B cell (primary cell): ENCODE results near the gene PRKAG2. TPM values are rescaled to one million over a fixed set of nuclear protein-coding genes. Genes with fewer than 3 reads are reported as not detected.

Experiments used
- ATAC-seq: fragments of 200-7000 bp; cut with Tn5 transposase; one replicate; pipeline ENCODE4 v1.10.0; 2021; ENCODE audit warnings: low read depth, mild to moderate bottlenecking, moderate number of reproducible peaks, moderate library complexity
- CTCF ChIA-PET: fragments of 350-600 bp; sonication (Branson Sonifier 250); formaldehyde crosslinking; loops from one replicate; lab custom pipeline; 2021; ENCODE audit warnings: antibody characterized with exemption, inconsistent platforms; lab: Charles Lee
- POLR2A ChIA-PET: fragments of 350-600 bp; sonication (Branson Sonifier 250); formaldehyde crosslinking; loops from one replicate; lab custom pipeline; 2021; ENCODE audit warnings: antibody characterized with exemption; lab: Charles Lee
- DNase-seq: peaks from one replicate; pipeline ENCODE4 v3.0.0; 2013
- H2AFZ ChIP-seq: 2 replicates; pipeline ENCODE4 v1.6.1; 2012; ENCODE audit warnings: mild to moderate bottlenecking, low read depth, low read length; ENCODE audit not compliant: insufficient read depth, poor library complexity, severe bottlenecking
- H3K27ac ChIP-seq, 2 donors: 1 replicate in 1 of 2; 2 replicates in 1 of 2; pipeline ENCODE4 v1.5.1; 2012 to 2013; ENCODE audit warnings: low read length in 2 of 2, mild to moderate bottlenecking in 2 of 2, moderate library complexity in 1 of 2
- H3K27me3 ChIP-seq, 4 experiments: fragments of 200-600 bp in 1 of 4; sonication (generic) in 1 of 4; replicated peaks in 1 of 4; 1 replicate in 2 of 4; 2 replicates in 2 of 4; pipeline versions ENCODE4 v1.6.1 to v1.7.0; 2013 to 2016; ENCODE audit warnings: low read length in 3 of 4, mild to moderate bottlenecking in 2 of 4, mixed read lengths in 1 of 4, moderate library complexity in 1 of 4; ENCODE audit not compliant: insufficient read depth in 4 of 4, control insufficient read depth in 3 of 4; ENCODE audit errors: control extremely low read depth in 1 of 4
- H3K36me3 ChIP-seq, 2 experiments: replicated peaks in 1 of 2; 1 replicate in 1 of 2; 2 replicates in 1 of 2; pipeline versions ENCODE4 v1.6.1 to v1.7.1; 2013; ENCODE audit warnings: low read length in 1 of 2; ENCODE audit not compliant: insufficient read depth in 2 of 2, control insufficient read depth in 1 of 2; ENCODE audit errors: control extremely low read depth in 1 of 2, extremely low read depth in 1 of 2
- H3K4me1 ChIP-seq, 2 donors: fragments of 200-600 bp in 1 of 2; sonication (generic) in 1 of 2; 1 replicate in 1 of 2; 2 replicates in 1 of 2; pipeline versions ENCODE4 v1.5.1 to v1.6.1; 2013 to 2017; ENCODE audit warnings: low read length in 2 of 2; ENCODE audit not compliant: control insufficient read depth in 2 of 2, insufficient read depth in 2 of 2
- H3K4me2 ChIP-seq: replicated peaks from 2 replicates; pipeline ENCODE3; 2012; ENCODE audit warnings: mild to moderate bottlenecking, low read depth, low read length; ENCODE audit not compliant: poor library complexity, severe bottlenecking
- H3K4me3 ChIP-seq, 5 experiments: fragments of 200-600 bp in 1 of 5; sonication (generic) in 1 of 5; 1 replicate in 3 of 5; 2 replicates in 2 of 5; pipeline versions ENCODE4 v1.5.1 to v1.7.0; 2011 to 2016; ENCODE audit warnings: low read length in 4 of 5, mild to moderate bottlenecking in 4 of 5, low read depth in 2 of 5, control low read depth in 1 of 5, moderate library complexity in 1 of 5; ENCODE audit not compliant: insufficient read depth in 1 of 5; ENCODE audit errors: control extremely low read depth in 1 of 5, extremely low read depth in 1 of 5
- H3K79me2 ChIP-seq: fragments of 200-600 bp; sonication (generic); one replicate; pipeline ENCODE4 v1.6.0; 2016; ENCODE audit warnings: low read length; ENCODE audit not compliant: control insufficient read depth, insufficient read depth
- H3K9ac ChIP-seq: fragments of 200-600 bp; sonication (generic); 2 replicates; pipeline ENCODE4 v1.6.1; 2017; ENCODE audit warnings: mild to moderate bottlenecking, low read length, moderate library complexity
- H3K9me3 ChIP-seq, 3 donors: one replicate each; pipeline versions ENCODE4 v1.6.1 to v1.7.1; 2013; ENCODE audit warnings: low read length in 2 of 3; ENCODE audit not compliant: control insufficient read depth in 2 of 3, insufficient read depth in 1 of 3; ENCODE audit errors: control extremely low read depth in 1 of 3
- H4K20me1 ChIP-seq: 2 replicates; pipeline ENCODE4 v1.6.0; 2012; ENCODE audit warnings: mild to moderate bottlenecking, low read length; ENCODE audit not compliant: insufficient read depth, control insufficient read depth, poor library complexity, severe bottlenecking
- H3K27ac Mint-ChIP-seq: one replicate; pipeline ENCODE4 v1.8.0; 2021; ENCODE audit warnings: mixed read lengths
- H3K27me3 Mint-ChIP-seq: one replicate; pipeline ENCODE4 v1.8.0; 2021; ENCODE audit warnings: mixed read lengths
- H3K4me1 Mint-ChIP-seq: one replicate; pipeline ENCODE4 v1.8.0; 2021; ENCODE audit warnings: mixed read lengths
- H3K4me3 Mint-ChIP-seq: one replicate; pipeline ENCODE4 v1.8.0; 2021; ENCODE audit warnings: mixed read lengths
- H3K9me3 Mint-ChIP-seq: one replicate; pipeline ENCODE4 v1.8.0; 2022; ENCODE audit warnings: mixed read lengths; ENCODE audit not compliant: insufficient read depth
- EZH2 ChIP-seq: IDR thresholded peaks from 2 replicates; pipeline ENCODE4 v1.6.1; 2012; ENCODE audit warnings: borderline replicate concordance, low read depth, mild to moderate bottlenecking, moderate library complexity, low read length; ENCODE audit not compliant: insufficient read depth, poor library complexity, severe bottlenecking
- WGBS: methylation state at CpG from one replicate; pipeline ENCODE4 v1.1.5; 2013; ENCODE audit warnings: missing lambda C conversion rate; ENCODE audit not compliant: insufficient coverage; 5-methylcytosine and 5-hydroxymethylcytosine counted together
- intact Hi-C: fragments of 100-400 bp; cut with micrococcal nuclease; formaldehyde crosslinking; loops from one replicate; pipeline ENCODE4 v1.10.0; 2022
- polyA plus RNA-seq: library from polyadenylated mRNA; depleted of rRNA; stranded (reverse); fragments of >200 nt; gene quantifications from 2 replicates; pipeline ENCODE4 v1.2.3, GENCODE V29; 2012
- total RNA-seq, 2 donors: library from RNA; stranded (reverse); fragments of 120-200 nt in 1 of 2; gene quantifications; 1 replicate in 1 of 2; 2 replicates in 1 of 2; pipeline versions ENCODE4 v1.2.3 to v1.2.4, GENCODE V29; 2013 to 2022
- TF ChIP-seq, protein P1 (sequence below): fragments of 200-600 bp; IDR thresholded peaks from one replicate; pipeline ENCODE4 v1.8.0; 2022; ENCODE audit warnings: antibody characterized with exemption, mild to moderate bottlenecking

PRKAG2 gene
- total and polyA plus RNA-seq, 2 donors (not counting 1 experiment from before 2014, with no cell fraction given), result 22.1 to 56.3 TPM

DNA sequence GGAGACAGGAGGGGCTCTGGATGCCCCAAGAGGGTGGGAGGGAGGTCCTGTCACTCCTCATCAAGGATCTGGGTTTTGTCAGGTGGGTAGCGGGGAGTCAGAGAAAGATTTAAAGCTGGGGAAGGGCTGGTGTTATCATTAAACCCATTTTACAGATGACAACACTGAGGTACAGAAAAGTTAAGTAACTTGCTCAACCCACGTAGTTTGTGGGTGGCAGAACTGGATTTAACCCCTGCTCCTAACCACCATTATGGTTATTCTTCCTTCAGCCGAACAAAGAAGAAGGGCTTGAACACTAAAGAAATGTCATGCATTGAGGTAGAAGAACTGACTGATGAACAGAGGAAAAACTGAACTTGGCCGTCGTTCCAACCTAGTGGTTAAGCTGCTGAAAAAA, 24.9 kb upstream of the PRKAG2 start:
- H3K9ac ChIP-seq, result no peak overlapping the region
- no CpG with 5 or more reads among the region's 5 CpGs for WGBS
- H3K4me3 Mint-ChIP-seq, result no peak overlapping the region
- no peak overlapping the region for H3K27ac ChIP-seq
- H4K20me1 ChIP-seq, result no peaks in the 10 kb centered on the region
- ChIA-PET CTCF (no interaction called here), POLR2A (no interaction called here)
- no peaks in the 10 kb centered on the region for H3K4me1 ChIP-seq
- H3K27me3 Mint-ChIP-seq, result peaks cover 41% of the 10 kb centered on the region
- H3K9me3 ChIP-seq, result no peaks in the 10 kb centered on the region
- TF ChIP-seq, protein P1, sequence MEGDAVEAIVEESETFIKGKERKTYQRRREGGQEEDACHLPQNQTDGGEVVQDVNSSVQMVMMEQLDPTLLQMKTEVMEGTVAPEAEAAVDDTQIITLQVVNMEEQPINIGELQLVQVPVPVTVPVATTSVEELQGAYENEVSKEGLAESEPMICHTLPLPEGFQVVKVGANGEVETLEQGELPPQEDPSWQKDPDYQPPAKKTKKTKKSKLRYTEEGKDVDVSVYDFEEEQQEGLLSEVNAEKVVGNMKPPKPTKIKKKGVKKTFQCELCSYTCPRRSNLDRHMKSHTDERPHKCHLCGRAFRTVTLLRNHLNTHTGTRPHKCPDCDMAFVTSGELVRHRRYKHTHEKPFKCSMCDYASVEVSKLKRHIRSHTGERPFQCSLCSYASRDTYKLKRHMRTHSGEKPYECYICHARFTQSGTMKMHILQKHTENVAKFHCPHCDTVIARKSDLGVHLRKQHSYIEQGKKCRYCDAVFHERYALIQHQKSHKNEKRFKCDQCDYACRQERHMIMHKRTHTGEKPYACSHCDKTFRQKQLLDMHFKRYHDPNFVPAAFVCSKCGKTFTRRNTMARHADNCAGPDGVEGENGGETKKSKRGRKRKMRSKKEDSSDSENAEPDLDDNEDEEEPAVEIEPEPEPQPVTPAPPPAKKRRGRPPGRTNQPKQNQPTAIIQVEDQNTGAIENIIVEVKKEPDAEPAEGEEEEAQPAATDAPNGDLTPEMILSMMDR, result no peak
- no peak overlapping the region for H3K4me2 ChIP-seq
- no peaks in the 10 kb centered on the region for H3K9me3 Mint-ChIP-seq
- H3K36me3 ChIP-seq, result no peaks in the 10 kb centered on the region
- H3K79me2 ChIP-seq, result no peaks in the 10 kb centered on the region
- H3K4me3 ChIP-seq, result no peak overlapping the region
- ATAC-seq (no peak), DNase-seq (no peak)
- intact Hi-C loops, result no loop called here
- H3K4me1 Mint-ChIP-seq, result no peaks in the 10 kb centered on the region
- peaks cover 0 to 27% (median 0%) of the 10 kb centered on the region in 4 experiments for H3K27me3 ChIP-seq
- H3K27ac Mint-ChIP-seq, result no peak overlapping the region
- H2AFZ ChIP-seq, result no peak overlapping the region

- no peak overlapping the region for H3K4me3 Mint-ChIP-seq
- no peak overlapping the region for H3K27ac Mint-ChIP-seq
- H3K27me3 Mint-ChIP-seq, result peaks cover 41% of the 10 kb centered on the region
- Histone ChIP-seq H3K36me3 (no peaks in the 10 kb centered on the region), H4K20me1 (no peaks in the 10 kb centered on the region), H3K4me3 (no peak overlapping the region), H3K27me3 (peaks cover 0 to 27% (median 0%) of the 10 kb centered on the region in 4 experiments), H3K79me2 (no peaks in the 10 kb centered on the region), H3K4me2 (no peak overlapping the region), H3K9ac (no peak overlapping the region), H3K27ac (no peak overlapping the region), H3K9me3 (no peaks in the 10 kb centered on the region), H3K4me1 (no peaks in the 10 kb centered on the region), H2AFZ (no peak overlapping the region)
- no peaks in the 10 kb centered on the region for H3K9me3 Mint-ChIP-seq
- DNase-seq, result no peak
- intact Hi-C loops, result no loop called here
- ChIA-PET CTCF (no interaction called here), POLR2A (no interaction called here)
- ATAC-seq, result no peak
- 91% methylated on average over 15 of the region's 17 CpGs for WGBS
- H3K4me1 Mint-ChIP-seq, result no peaks in the 10 kb centered on the region
- TF ChIP-seq, protein P1, result no peak
- no peak for TF ChIP-seq EZH2
These were observed 24.2 kb upstream of the PRKAG2 start for GRCh38 chr7:151900986-151901621.
